ENCODE results near the gene PLOD1. TPM values are rescaled to one million over a fixed set of nuclear protein-coding genes. Genes with fewer than 3 reads are reported as not detected.

Gene PLOD1
- total RNA-seq, 1 experiment from 2014 or later, result 64.1 TPM

DNA sequence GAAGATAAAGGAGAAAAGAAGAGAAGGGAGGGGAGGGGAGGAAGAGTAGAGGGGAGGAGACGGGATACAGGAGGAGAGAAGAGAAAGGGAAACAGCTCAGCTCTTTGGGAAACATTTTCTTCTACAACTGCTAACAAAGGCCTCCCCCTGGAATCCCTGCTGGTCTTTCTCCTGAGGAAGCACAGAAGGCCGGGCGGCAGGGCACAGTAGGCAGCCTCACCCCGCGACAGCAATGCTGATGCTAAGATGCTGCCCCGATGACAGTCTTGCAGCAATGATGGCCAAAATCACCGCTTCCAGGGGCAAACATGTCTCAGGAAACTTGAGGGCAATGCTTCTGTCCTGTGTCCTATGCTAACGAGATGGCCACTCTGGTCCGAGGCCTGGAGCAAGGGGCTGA, 13.5 kb upstream of the PLOD1 start:
- Histone ChIP-seq H3K79me2 (ENCODE audit: low read depth) (peaks cover 20% of the 10 kb centered on the region), H3K27me3 (ENCODE audit: insufficient read depth, low read depth) (no peaks in the 10 kb centered on the region), H3K4me1 (replicated peaks; ENCODE audit: insufficient read depth) (peaks cover 7% of the 10 kb centered on the region; the same call in 1 of the 2 replicates), H3K27ac (no peak overlapping the region), H2AFZ (no peak overlapping the region), H3K4me2 (no peak overlapping the region), H3K4me3 (no peak overlapping the region), H3K9me2 (ENCODE audit: insufficient read depth) (no peaks in the 10 kb centered on the region), H3K9me3 (ENCODE audit: insufficient read depth, low read depth) (no peaks in the 10 kb centered on the region), H3F3A (ENCODE audit: insufficient read depth, low read depth) (no peaks in the 10 kb centered on the region), H3K36me3 (ENCODE audit: low read depth) (no peaks in the 10 kb centered on the region), H4K20me1 (ENCODE audit: insufficient read depth) (peaks cover 9% of the 10 kb centered on the region; the same call in 1 of the 2 replicates)
- no peak for DNase-seq
- no TSS peak for BruUV-seq (replicated peaks)
- CTCF ChIA-PET, result no interaction called here
- POLR2A ChIA-PET (ENCODE audit: unreplicated experiment), result no interaction called here
- intact Hi-C loops (cut with micrococcal nuclease; ENCODE audit: unreplicated experiment), result no loop called here
- TF ChIP-seq, protein P1, sequence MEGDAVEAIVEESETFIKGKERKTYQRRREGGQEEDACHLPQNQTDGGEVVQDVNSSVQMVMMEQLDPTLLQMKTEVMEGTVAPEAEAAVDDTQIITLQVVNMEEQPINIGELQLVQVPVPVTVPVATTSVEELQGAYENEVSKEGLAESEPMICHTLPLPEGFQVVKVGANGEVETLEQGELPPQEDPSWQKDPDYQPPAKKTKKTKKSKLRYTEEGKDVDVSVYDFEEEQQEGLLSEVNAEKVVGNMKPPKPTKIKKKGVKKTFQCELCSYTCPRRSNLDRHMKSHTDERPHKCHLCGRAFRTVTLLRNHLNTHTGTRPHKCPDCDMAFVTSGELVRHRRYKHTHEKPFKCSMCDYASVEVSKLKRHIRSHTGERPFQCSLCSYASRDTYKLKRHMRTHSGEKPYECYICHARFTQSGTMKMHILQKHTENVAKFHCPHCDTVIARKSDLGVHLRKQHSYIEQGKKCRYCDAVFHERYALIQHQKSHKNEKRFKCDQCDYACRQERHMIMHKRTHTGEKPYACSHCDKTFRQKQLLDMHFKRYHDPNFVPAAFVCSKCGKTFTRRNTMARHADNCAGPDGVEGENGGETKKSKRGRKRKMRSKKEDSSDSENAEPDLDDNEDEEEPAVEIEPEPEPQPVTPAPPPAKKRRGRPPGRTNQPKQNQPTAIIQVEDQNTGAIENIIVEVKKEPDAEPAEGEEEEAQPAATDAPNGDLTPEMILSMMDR (conservative IDR thresholded peaks at IDR 0.05), result no peak
- no peak for TF ChIP-seq EZH2 (IDR thresholded peaks at IDR 0.05; ENCODE audit: low read depth)

DNA sequence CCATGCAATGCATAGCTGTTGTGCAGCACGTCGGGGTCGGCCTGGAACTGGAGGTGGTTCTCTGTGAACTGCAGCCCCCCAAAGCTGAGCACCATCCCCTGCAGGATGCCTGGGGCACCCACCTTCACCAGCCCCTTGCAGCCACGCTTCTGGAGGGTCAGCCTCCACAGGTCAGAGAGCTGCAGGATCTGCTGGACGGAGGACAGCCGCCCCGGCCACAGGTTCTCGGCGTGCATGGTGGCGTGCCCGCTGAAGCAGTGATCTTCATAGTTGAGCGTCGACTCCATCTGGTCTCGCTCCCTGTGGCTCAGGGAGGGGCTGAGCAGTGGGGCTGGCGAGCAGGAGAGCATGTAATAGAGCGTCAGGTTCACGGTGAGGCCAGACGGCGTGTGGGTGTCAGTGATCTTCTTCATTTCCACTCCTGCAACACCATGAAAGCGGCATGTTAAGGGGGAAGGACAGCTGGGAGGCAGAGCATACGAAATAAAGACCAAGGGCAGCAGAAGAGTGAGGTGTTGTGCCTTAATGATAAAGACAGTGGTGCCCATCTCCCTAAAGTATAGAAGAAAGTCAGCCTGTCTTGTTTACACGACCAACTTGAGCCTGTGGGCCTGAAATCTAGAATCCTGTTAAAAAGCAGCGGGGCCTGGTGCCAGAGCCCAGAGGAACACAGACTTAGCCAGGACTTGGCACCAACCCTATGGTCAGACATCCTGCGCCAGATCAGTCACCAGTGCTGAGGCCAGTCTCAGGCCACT, 11.3 kb upstream of the PLOD1 start:
- Histone ChIP-seq H3K27me3 (ENCODE audit: insufficient read depth, low read depth) (no peaks in the 10 kb centered on the region), H3K4me3 (no peak overlapping the region), H3K9me3 (ENCODE audit: insufficient read depth, low read depth) (no peaks in the 10 kb centered on the region), H3K27ac (no peak overlapping the region), H4K20me1 (ENCODE audit: insufficient read depth) (peaks cover 9% of the 10 kb centered on the region; the same call in 1 of the 2 replicates), H3K36me3 (ENCODE audit: low read depth) (no peaks in the 10 kb centered on the region), H3K9me2 (ENCODE audit: insufficient read depth) (no peaks in the 10 kb centered on the region), H3K4me1 (replicated peaks; ENCODE audit: insufficient read depth) (peaks cover 12% of the 10 kb centered on the region; the same call in 1 of the 2 replicates), H3K79me2 (ENCODE audit: low read depth) (peaks cover 20% of the 10 kb centered on the region), H3F3A (ENCODE audit: insufficient read depth, low read depth) (0 out of 2 replicates have a peak, but pooled peaks cover under 1% of the 10 kb centered on the region), H3K4me2 (peak overlapping the region; percentile 91; the same call in 1 of the 2 replicates), H2AFZ (no peak overlapping the region)
- no TSS peak for BruUV-seq (replicated peaks)
- no peak for TF ChIP-seq EZH2 (IDR thresholded peaks at IDR 0.05; ENCODE audit: low read depth)
- TF ChIP-seq, protein P1 (conservative IDR thresholded peaks at IDR 0.05), result no peak
- POLR2A ChIA-PET (ENCODE audit: unreplicated experiment), result no interaction called here
- DNase-seq, result no peak
- CTCF ChIA-PET, result no interaction called here
- intact Hi-C loops (cut with micrococcal nuclease; ENCODE audit: unreplicated experiment), result no loop called here

GRCh38 chr1:11923827-11924113, 10.7 kb upstream of the PLOD1 start:
- CTCF ChIA-PET, result no interaction called here

More at GRCh38 chr1:11923827-11924113, 10.7 kb upstream of the PLOD1 start:
- POLR2A ChIA-PET (ENCODE audit: unreplicated experiment), result no interaction called here
- Histone ChIP-seq H3K9me3 (ENCODE audit: insufficient read depth, low read depth) (no peaks in the 10 kb centered on the region), H3K4me3 (no peak overlapping the region), H3K79me2 (ENCODE audit: low read depth) (peaks cover 20% of the 10 kb centered on the region), H3K36me3 (ENCODE audit: low read depth) (no peaks in the 10 kb centered on the region), H2AFZ (no peak overlapping the region), H3K27me3 (ENCODE audit: insufficient read depth, low read depth) (no peaks in the 10 kb centered on the region), H3F3A (ENCODE audit: insufficient read depth, low read depth) (0 out of 2 replicates have a peak, but pooled peaks cover 2% of the 10 kb centered on the region), H4K20me1 (ENCODE audit: insufficient read depth) (peaks cover 9% of the 10 kb centered on the region; the same call in 1 of the 2 replicates), H3K27ac (no peak overlapping the region), H3K4me2 (peak overlapping the region; percentile 91; the same call in 1 of the 2 replicates), H3K4me1 (replicated peaks; ENCODE audit: insufficient read depth) (peaks cover 12% of the 10 kb centered on the region; the same call in 1 of the 2 replicates), H3K9me2 (ENCODE audit: insufficient read depth) (no peaks in the 10 kb centered on the region)
- TF ChIP-seq, protein P1 (conservative IDR thresholded peaks at IDR 0.05), result no peak
- TF ChIP-seq EZH2 (IDR thresholded peaks at IDR 0.05; ENCODE audit: low read depth), result no peak
- intact Hi-C loops (cut with micrococcal nuclease; ENCODE audit: unreplicated experiment), result no loop called here
- no peak for DNase-seq
- BruUV-seq (replicated peaks), result no TSS peak
